Esophagus squamous epithelium (tissue), 4 donors: ENCODE measurements around the gene MTSS2.

Source experiments
- POLR2A ChIP-seq, 4 donors: fragments of 450-650 bp; IDR thresholded peaks; one replicate each; pipeline ENCODE4 v1.6.1; 2017; ENCODE audit warnings: antibody characterized with exemption in 4 of 4, mild to moderate bottlenecking in 4 of 4, moderate library complexity in 3 of 4
- TF ChIP-seq, protein P1 (sequence below), 6 experiments: fragments of 450-650 bp in 4 of 6; fragments of 200-600 bp in 2 of 6; sonication (generic) in 2 of 6; IDR thresholded peaks; one replicate each; pipeline ENCODE4 v1.5.1; 2016 to 2019; ENCODE audit warnings: antibody characterized with exemption in 6 of 6, mild to moderate bottlenecking in 4 of 6, moderate library complexity in 4 of 6

DNA sequence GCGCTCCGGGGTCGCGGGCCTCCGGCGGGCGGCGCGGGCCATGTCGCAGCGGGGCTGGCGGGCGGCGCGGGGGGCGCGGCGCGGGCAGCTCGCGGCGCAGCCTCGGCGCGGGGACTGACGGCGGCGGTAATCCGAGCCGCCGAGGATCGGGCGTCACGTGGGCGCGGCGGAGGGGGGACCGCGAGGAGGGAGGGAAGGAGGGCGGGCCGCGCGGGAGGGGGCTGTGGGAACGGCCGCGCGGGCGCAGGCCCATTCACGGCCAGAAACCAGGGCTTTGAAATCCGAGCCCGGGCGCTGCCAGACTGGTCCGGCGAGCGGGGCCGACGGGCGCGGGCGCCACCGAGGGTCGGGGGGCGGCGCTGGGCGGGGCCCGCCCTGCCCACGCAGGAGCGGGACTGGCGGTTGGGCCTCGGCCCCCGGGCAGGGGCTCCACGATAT, at the start of gene MTSS2:
- TF ChIP-seq, protein P1, sequence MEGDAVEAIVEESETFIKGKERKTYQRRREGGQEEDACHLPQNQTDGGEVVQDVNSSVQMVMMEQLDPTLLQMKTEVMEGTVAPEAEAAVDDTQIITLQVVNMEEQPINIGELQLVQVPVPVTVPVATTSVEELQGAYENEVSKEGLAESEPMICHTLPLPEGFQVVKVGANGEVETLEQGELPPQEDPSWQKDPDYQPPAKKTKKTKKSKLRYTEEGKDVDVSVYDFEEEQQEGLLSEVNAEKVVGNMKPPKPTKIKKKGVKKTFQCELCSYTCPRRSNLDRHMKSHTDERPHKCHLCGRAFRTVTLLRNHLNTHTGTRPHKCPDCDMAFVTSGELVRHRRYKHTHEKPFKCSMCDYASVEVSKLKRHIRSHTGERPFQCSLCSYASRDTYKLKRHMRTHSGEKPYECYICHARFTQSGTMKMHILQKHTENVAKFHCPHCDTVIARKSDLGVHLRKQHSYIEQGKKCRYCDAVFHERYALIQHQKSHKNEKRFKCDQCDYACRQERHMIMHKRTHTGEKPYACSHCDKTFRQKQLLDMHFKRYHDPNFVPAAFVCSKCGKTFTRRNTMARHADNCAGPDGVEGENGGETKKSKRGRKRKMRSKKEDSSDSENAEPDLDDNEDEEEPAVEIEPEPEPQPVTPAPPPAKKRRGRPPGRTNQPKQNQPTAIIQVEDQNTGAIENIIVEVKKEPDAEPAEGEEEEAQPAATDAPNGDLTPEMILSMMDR (IDR thresholded peaks at IDR 0.05) = peak in 1 of 6 experiments; percentile 23
- TF ChIP-seq POLR2A (IDR thresholded peaks at IDR 0.05) = peak in 2 of 4 donors; percentile 49 to 52
